ENCODE results near the gene DUSP2.

DUSP2 gene

DNA sequence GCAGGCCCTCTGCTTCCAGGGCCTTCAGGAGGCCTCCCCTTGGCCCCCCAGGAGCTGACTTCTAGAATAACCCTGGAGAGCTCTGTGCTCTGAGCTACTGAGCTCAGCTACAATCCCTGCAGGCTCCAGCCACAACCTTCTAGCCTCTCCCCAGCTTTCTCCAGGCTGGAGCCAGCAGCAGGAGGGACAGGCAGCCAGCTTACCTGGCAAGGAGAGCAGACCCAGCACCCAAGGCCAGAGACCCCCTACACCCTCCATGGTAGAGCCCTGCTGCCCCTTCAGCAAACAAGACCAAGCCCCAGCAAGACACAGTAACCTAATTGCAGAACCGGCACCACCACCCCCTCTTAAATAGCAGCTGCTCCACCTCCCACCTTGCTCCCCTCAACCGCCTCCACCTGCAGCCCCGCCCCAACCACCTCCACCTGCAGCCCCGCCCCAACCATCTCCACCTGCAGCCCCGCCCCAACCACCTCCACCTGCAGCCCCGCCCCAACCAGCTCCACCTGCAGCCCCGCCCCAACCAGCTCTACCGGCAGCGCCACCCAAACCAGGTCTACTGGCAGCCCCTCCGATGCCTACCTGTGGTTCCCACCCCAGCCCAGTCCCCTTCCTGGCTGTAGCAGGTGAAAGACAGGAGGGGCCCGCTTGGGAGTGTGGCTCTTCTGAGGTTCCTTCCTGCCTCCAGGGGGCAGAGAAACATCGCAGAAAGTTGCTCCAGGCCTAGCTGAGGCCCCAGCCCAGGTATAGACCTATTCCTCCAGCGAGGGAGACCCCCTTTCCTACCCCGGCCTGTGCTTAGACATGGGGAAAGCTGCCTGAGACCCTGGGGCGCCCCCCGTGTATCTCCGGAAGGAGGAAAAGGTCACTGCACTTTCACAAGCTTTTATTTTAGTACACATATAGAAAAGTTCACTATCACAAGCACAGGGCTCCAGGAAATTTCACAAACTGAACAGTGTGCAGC, 6.8 kb downstream of the DUSP2 start, which contains the start of gene ASTL:
Gene ASTL, minus strand, starts transcription at position 324 of the 967 bp plus-strand sequence. Its CDS starts 66 bp downstream, at position 258.
- in situ Hi-C loops (cut with HindIII; ENCODE audit: low pct_ligation_motif_present, low pct_unique_long_range_greater_than_20kb, low sequenced_read_pairs): no loop called here
- peak; percentile 39 for DNase-seq

DNA sequence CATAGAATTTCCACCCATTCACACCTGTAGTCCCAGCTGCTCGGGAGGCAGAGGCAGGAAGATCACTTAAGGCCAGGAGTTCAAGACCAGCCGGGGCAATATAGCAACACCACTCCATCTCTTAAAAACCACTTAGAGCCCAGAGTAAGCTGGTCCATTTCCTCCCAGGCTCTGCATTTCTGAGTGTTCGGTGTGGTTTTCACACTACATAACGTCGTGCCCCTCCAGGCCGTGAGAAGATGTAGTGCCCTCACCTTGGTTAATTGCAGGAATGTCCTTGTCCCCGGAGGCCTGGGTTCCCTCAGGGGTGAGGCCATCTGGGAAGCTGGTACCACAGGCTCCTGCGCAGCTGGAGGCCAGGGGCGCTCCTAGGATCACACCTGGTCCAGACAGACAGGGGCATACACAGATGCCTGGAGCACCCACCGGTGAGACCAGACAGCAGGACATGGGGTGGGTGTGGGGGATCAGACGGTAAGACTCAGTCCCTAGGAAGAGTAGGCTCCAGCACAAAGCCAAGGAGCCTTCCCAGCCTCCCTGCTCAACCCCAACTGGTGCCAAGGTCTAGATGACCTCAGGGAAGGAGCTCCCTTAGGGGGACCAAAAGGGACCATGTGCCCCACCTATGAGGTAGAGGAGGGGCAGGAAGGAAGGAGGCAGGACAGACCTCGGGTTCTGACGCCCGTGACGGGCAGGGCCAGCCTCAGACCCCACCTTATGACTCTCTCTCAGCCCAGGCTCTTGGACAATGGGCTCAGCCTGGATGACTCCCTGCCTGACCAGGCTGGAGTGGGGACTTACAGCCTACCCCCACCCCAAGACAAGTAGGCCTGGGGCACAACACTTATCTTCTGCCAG, 7.7 kb downstream of the DUSP2 start:
- DNase-seq: no peak
- in situ Hi-C loops (cut with HindIII; ENCODE audit: low pct_ligation_motif_present, low pct_unique_long_range_greater_than_20kb, low sequenced_read_pairs): no loop called here

DNA sequence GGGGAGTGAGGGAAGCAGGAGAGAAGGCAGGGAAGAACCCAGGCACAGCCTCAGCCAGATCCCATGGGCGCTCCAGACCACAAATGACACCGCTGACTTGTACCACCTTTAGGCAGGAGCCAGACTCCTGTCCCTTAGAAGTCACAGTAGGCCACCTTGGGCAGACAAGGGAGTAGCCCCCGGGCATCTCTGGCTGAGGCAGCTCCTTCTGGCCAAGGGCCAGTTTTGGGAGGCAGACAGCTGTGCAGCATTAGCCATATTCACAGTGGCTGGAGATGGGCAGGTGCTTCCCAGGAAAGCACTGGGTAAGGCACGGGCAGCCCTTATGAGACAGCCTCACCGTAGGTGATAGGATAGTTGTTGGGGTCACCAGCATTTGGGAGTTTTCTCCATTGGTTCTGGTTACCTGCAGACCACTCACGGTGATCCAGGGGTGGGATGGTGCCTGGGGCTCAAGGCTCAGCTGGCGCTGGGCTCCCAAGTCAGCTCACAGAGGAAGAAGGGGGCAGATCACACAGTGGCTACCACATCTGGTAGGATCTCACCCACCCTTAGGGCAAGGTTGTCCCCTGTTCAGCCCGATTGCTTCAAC, 9.0 kb downstream of the DUSP2 start:
- no peak for DNase-seq
- in situ Hi-C loops (cut with HindIII; ENCODE audit: low pct_ligation_motif_present, low pct_unique_long_range_greater_than_20kb, low sequenced_read_pairs): no loop called here

DNA sequence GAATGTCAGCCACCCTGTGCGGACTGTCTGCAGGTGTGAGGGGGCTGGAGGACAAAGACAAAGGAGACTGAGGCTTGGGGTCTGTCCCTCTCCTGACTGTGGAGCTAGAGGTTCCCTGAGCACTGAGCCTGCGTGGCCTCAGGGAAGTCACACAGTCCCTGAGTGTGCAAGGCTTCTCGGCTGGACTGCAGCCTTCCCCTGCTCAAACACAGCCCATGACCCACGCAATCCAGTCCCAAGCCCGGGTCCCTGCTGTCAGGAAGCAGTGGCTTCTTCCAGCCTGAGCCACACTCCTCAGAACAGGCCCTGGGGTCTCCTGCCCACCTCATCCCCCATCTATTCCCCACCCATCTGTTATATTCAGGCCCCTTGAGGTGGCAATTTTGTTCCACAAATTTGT, 9.6 kb downstream of the DUSP2 start:
- DNase-seq: no peak
- in situ Hi-C loops (cut with HindIII; ENCODE audit: low pct_ligation_motif_present, low pct_unique_long_range_greater_than_20kb, low sequenced_read_pairs): no loop called here

DNA sequence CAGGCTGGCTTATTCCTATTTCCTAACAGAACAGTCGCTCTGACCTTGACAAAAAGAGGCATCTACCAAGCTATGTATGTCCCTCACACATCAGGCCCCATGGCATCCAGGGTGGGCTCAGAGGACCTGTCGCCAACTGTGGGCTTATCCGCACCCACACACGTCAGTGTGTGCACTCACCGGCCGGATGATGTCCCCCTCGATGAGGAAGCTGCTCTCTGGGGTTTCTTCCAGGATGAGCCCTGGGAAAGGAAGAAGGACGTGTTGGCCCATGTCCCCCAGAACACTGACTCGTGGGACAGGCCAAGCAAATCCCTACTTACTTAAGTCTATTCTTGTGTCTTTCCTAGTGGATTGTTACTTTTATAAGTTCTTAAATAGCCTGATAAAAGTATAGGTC, 10.1 kb downstream of the DUSP2 start:
- no peak for DNase-seq
- in situ Hi-C loops (cut with HindIII; ENCODE audit: low pct_ligation_motif_present, low pct_unique_long_range_greater_than_20kb, low sequenced_read_pairs): no loop called here

DNA sequence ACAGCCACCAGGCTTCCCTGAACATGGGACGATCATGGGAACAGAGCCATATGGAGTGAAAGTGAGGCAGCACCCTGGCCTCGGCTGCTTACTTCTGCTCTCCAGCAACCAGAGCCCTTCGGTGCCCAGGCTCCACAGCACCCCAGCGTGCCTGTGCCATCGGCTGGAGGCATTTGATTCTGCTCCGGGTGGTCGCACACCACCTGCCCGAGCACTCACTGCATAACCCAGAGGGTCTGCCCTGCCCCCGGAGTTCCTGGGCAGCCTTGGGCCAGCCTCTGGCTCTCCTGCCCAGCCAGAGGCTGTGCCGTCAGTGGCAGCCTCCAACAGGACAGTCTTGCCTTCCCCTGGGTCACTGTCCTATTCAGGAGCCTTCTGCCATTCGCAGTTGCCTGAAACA, 10.8 kb downstream of the DUSP2 start:
- no peak for DNase-seq
- in situ Hi-C loops (cut with HindIII; ENCODE audit: low pct_ligation_motif_present, low pct_unique_long_range_greater_than_20kb, low sequenced_read_pairs): no loop called here

DNA sequence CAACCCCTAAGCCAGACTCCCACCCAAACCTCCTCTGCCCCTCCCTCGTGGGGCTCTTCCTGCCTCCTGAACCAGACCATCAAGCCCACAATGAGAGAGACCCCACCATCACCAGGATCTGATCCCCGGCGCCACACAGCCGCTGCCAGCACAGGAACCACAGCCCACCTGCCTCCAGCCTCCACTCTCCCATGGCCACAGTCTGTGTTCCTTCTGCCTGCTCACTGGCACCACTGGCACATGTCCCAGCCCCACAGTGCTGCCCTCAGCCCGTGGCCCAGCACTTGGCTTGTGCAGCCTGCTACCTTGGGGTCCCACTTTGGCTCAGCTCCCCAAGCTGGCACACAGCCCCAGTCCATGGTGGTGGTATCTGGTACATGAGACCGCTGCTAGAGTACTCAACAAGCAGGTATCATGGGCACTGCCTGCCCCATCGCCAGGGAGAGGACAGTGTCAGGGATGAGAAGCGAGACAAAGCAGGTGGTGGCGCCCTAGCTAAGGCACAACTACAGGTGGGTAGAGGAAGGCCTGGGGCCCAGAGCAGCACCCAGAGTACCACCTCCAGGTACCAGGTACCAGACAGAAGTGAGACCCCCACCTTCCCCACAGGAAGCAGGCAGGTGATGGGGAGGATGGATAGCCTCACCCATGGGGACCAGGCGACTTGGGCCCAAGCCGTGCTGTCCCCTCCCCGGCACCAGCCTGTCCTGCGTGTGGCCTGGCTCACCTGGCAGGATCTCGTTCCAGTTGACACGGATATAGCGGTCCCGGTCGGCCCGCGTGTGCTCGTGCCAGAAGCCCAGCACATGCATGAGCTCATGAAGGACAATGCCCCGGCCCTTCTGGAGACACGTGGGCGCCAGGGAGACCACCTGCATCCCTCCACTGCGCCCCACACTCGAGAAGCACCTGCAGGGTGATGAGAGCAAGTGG, 13.2 kb downstream of the DUSP2 start:
- in situ Hi-C loops (cut with HindIII; ENCODE audit: low pct_ligation_motif_present, low pct_unique_long_range_greater_than_20kb, low sequenced_read_pairs): no loop called here

DNA sequence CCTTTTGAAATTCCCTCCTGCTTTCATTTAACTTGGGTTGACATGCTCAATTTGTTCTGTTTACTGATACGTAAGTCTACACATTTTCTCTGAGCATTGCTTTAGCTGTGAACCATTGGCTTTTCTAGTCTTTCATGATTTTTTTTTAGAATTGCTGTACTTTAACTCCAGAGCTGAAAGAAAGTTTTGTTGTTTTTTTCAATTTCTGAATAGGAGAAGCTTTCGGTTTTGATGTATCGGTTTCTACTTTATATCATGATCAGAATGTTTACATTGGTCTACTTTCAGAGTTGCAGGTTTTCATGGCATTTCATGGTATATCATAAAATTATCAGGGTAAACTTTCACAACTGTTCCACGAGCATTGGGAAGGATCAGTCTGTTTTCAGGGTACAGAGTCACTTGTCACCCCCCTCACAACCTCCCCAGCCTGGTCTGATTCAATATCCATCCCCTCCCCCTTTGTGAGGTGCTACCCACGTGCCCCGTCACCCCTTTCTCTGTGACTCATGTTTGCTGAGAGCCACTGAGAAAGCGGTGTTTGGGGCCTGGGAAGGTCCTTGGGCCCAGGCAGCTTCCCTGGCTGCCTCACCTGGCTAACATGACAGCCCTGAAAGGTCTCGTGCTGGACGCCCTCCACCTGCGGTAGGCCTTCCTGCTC, 14.0 kb downstream of the DUSP2 start:
- no peak for DNase-seq
- in situ Hi-C loops (cut with HindIII; ENCODE audit: low pct_ligation_motif_present, low pct_unique_long_range_greater_than_20kb, low sequenced_read_pairs): no loop called here

More for the DNA sequence above, 13.2 kb downstream of the DUSP2 start:
- no peak for DNase-seq

DNA sequence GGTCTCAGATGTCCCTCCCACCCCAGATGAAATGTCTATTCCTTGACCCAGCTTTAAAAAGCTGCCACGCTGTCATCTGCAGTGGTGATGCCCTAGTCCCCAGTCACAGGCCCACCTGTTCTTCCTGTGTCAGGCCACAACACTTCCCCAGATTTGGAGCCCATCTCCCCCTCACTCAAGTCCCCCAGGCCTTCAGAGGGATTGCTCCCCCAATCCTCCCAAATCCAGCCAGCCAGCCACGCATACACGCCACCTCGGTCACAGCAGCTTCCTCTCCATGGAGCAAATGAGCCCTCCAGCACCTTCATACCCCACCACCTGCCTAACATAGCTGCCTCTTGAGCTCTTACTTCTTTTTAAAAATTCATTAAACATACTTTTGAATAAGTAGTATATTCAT, 14.8 kb downstream of the DUSP2 start:
- DNase-seq: no peak
- in situ Hi-C loops (cut with HindIII; ENCODE audit: low pct_ligation_motif_present, low pct_unique_long_range_greater_than_20kb, low sequenced_read_pairs): no loop called here

DNA sequence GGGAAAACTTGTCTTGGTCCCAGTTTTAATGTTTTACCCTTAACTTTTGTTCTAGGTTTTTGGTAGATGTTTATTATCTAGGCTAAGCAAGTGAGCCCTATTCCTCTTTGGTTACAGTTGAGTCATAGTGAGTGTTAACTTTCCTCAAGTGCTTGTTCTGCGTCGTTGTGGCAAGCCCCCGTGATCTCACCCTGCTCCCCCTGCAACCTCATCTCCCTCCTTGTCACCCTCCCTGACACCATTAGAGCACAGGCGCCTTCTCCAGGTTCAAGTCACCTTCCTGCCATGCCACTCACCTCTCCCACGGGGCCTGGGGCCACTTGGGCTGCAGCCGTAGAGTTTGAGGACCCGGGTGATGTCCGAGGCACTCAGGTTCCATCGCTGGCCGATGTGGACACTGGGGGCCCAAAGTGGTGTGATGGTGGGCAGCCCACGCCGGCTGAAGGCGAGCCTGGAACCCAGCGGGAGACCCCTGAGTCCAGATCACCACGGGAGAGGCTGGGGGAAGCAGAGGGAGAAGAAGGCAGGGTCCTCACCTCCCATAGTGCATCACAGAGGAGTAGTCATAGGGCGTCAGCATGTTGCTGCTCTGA, 15.6 kb downstream of the DUSP2 start:
- DNase-seq: no peak
- in situ Hi-C loops (cut with HindIII; ENCODE audit: low pct_ligation_motif_present, low pct_unique_long_range_greater_than_20kb, low sequenced_read_pairs): no loop called here

DNA sequence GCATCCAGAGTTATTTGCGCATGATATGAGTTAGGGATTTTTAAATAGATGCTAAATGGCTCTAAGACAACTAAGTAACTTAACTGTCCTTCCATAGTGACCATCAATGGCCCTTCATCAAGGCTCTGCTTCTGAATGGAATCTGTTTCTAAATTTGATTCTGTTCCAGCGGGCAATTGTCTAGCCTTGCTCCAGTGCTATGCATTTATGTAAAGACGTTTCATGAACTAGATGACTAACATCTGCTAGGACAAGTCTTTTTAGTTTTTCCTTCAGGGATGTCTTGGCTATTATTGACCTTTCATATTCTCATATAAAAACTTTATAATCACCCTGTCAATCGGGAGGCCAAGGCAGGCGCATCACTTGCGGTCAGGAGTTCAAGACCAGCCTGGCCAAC, 16.8 kb downstream of the DUSP2 start:
- in situ Hi-C loops (cut with HindIII; ENCODE audit: low pct_ligation_motif_present, low pct_unique_long_range_greater_than_20kb, low sequenced_read_pairs): no loop called here
- DNase-seq: no peak

DNA sequence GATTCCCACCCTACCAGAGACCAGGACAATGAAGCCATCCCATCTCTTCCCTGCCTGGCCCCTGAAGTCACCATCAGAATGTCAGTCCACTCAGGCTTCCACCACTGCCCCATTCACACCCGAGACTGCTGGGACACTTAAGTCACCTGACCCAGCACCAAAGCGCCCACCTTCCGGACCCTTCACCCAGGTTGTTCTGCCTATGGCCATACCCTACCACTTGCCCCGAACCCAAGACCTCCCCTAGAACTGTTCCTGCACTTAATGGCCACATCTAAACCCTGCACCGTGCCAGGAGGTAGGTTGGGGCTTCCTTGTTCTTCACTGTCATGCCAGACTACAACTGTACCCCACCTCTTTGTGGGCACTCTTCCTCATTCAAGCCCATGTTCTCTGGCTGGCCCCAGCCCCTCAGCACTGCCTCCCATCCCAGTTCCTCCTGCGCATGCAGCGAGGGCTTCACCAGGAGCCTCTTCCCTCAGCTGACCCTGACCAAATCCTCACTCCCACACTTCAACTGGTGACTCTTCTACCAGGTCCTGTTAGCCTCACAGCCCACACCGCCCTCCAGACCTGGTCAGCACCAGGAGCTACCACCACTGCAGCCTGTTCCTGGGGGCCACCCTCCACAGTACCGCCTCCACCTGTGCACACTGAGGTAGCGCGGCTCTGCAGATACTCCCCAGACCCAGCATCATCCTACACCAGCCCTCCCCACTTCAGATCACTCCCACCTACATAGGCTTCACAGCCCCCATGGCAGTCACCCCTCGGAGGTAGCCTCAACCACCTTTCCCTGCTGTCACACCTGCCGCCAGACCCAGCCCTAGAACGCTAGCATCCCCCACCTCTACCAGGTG, 20.6 kb downstream of the DUSP2 start:
- in situ Hi-C loops (cut with HindIII; ENCODE audit: low pct_ligation_motif_present, low pct_unique_long_range_greater_than_20kb, low sequenced_read_pairs): no loop called here
- no peak for DNase-seq

DNA sequence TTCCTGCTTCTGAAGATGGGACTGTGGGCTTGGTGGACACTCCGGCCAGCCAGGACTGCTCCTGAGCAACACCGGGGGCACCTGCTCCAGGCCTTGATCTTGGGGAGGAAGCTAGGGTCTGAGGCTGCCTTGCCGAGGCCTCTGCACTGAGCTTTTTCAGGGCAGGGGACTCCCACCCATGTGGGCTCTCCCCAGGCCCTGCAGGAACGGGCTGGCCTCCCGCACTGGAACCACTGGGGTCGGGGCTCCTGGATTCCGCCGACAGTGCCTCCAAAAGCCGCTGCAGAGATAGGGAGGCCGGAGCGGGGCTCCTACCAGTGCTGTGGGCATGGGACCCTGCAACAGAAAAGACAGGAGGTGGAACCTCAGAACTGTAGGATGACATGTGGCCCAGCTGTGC, 21.3 kb downstream of the DUSP2 start:
- DNase-seq: no peak
- in situ Hi-C loops (cut with HindIII; ENCODE audit: low pct_ligation_motif_present, low pct_unique_long_range_greater_than_20kb, low sequenced_read_pairs): no loop called here

DNA sequence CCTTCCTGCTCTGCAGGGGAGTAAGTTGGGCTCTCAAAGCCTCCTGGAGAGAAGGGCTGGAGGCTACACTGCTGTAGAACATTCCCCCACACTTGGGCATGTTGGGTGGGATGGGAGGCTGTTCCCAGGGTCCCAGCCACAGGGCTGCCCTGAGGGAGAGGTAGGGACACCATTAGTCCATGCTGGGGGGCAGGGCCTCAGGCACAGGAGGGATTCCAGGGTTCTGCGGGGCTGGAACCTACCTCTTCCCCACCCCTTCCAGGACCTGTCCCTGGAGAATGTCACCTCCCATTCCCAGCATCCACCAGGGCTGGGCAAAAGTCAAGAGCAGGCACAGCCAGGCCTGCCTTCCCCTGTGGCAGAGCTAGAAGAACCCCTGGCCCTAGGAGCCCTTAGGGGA, 21.9 kb downstream of the DUSP2 start:
- DNase-seq: no peak
- in situ Hi-C loops (cut with HindIII; ENCODE audit: low pct_ligation_motif_present, low pct_unique_long_range_greater_than_20kb, low sequenced_read_pairs): no loop called here

DNA sequence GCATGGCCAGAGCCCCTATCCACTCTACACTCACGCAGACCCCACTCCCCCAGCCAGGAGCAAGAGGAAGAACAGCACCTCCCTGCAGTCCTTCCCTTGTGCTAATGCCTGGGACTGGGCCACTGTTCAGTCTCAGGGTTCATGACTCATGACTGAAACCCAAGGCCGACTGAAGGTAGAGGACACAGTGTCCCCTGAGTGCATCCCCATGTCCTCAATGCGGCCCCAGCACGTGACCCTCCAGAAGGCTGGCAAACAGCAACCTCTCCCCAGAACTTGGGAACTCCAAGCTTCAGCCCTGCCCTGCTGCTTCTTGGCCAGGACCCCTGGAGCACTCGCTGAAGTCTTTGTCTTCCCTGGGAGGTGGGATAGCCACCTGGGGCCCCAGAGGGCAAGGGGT, 22.8 kb downstream of the DUSP2 start:
- DNase-seq: no peak
- in situ Hi-C loops (cut with HindIII; ENCODE audit: low pct_ligation_motif_present, low pct_unique_long_range_greater_than_20kb, low sequenced_read_pairs): no loop called here

DNA sequence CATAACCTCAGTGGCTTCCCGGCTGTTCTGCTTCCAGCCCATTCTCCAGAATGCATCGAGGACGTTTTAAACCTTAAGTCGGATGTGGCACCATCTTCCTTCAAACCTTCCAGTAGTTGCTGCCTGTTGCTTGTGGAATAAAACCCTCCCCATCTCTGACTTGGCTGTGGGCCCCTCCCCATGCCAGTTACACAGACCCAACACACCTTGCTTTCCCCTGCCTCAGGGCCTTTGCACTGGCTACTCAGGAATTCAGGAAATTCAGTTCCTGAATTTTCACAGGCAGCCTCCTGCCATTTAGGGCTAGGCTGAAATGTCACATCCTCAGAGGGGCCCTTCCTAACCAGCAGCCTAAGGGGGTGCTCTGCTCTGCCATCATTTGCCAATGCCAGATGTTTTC, 23.8 kb downstream of the DUSP2 start:
- in situ Hi-C loops (cut with HindIII; ENCODE audit: low pct_ligation_motif_present, low pct_unique_long_range_greater_than_20kb, low sequenced_read_pairs): no loop called here

More for the DNA sequence above, 23.8 kb downstream of the DUSP2 start:
- no peak for DNase-seq
